ENCODE measurements around the gene LYRM4. TPM values are rescaled to one million over a fixed set of nuclear protein-coding genes. Genes with fewer than 3 reads are reported as not detected.

Gene LYRM4
- polyA plus RNA-seq, 1 donor from 2014 or later: 29.3 TPM

GRCh38 chr6:5085648-5086293, 175.0 kb downstream of the LYRM4 start:
- no peak for TF ChIP-seq EZH2 (IDR thresholded peaks at IDR 0.05; ENCODE audit: borderline replicate concordance, insufficient read depth, low read length, poor library complexity, severe bottlenecking)
- no peak for TF ChIP-seq TAF1 (IDR thresholded peaks at IDR 0.05; ENCODE audit: low read depth)
- TF ChIP-seq CTCF (IDR thresholded peaks at IDR 0.05; ENCODE audit: poor library complexity, severe bottlenecking): no peak
- no peak for TF ChIP-seq RAD21 (conservative IDR thresholded peaks at IDR 0.05)
- H3K4me2 ChIP-seq (ENCODE audit: low read length): peak overlapping the region; percentile 55
- H2AFZ ChIP-seq (ENCODE audit: low read depth, low read length): no peak overlapping the region
- H3K9me2 ChIP-seq (ENCODE audit: insufficient read depth, low read length): no peaks in the 10 kb centered on the region
- H3K79me2 ChIP-seq (replicated peaks; ENCODE audit: insufficient read depth, low read length): no peaks in the 10 kb centered on the region
- H3K27ac ChIP-seq (ENCODE audit: low read length): no peak overlapping the region
- no peaks in the 10 kb centered on the region for H3K9me3 ChIP-seq (ENCODE audit: low read length)
- peaks cover 46% of the 10 kb centered on the region for H3K27me3 ChIP-seq (ENCODE audit: insufficient read depth, low read depth, low read length)
- no peaks in the 10 kb centered on the region for H4K20me1 ChIP-seq (ENCODE audit: insufficient read depth)
- H3F3A ChIP-seq (ENCODE audit: insufficient read depth, low read length, poor library complexity, severe bottlenecking): no peaks in the 10 kb centered on the region
- no peaks in the 10 kb centered on the region for H3K36me3 ChIP-seq (ENCODE audit: insufficient read depth, low read length)
- peak overlapping the region; percentile 75 for H3K4me3 ChIP-seq (ENCODE audit: low read length)
- no peak overlapping the region for H3K9ac ChIP-seq (ENCODE audit: low read length)

- no peaks in the 10 kb centered on the region for H3K9me2 ChIP-seq (ENCODE audit: insufficient read depth, low read length)
- H3F3A ChIP-seq (ENCODE audit: insufficient read depth, low read length, poor library complexity, severe bottlenecking): no peaks in the 10 kb centered on the region
- H3K9ac ChIP-seq (ENCODE audit: low read length): no peak within 1 kb of the TSS
- no peak within 1 kb of the TSS for H3K27ac ChIP-seq (ENCODE audit: low read length)
- no peak within 1 kb of the TSS for H2AFZ ChIP-seq (ENCODE audit: low read depth, low read length)
- H3K79me2 ChIP-seq (replicated peaks; ENCODE audit: insufficient read depth, low read length): no peaks in the 10 kb centered on the region
- H4K20me1 ChIP-seq (ENCODE audit: insufficient read depth): no peaks in the 10 kb centered on the region
- no peaks in the 10 kb centered on the region for H3K36me3 ChIP-seq (ENCODE audit: insufficient read depth, low read length)
- H3K9me3 ChIP-seq (ENCODE audit: low read length): no peaks in the 10 kb centered on the region
- H3K27me3 ChIP-seq (ENCODE audit: insufficient read depth, low read depth, low read length): peaks cover 46% of the 10 kb centered on the region
- H3K4me3 ChIP-seq (ENCODE audit: low read length): peak within 1 kb of the TSS; percentile 75
- TF ChIP-seq EZH2 (IDR thresholded peaks at IDR 0.05; ENCODE audit: borderline replicate concordance, insufficient read depth, low read length, poor library complexity, severe bottlenecking): no peak
- TF ChIP-seq EP300 (conservative IDR thresholded peaks at IDR 0.05; ENCODE audit: poor library complexity, severe bottlenecking): no peak
- peak within 1 kb of the TSS; percentile 55 for H3K4me2 ChIP-seq (ENCODE audit: low read length)
Measured at GRCh38 chr6:5084781-5085647, 175.7 kb downstream of the LYRM4 start, which contains the start of gene PPP1R3G. Gene PPP1R3G (plus strand): TSS chr6:5085341. CDS start chr6:5085486, 145 bp downstream.

- peaks cover 46% of the 10 kb centered on the region for H3K27me3 ChIP-seq (ENCODE audit: insufficient read depth, low read depth, low read length)
Measured at GRCh38 chr6:5084360-5084780, 176.4 kb downstream of the LYRM4 start.

More at GRCh38 chr6:5084360-5084780, 176.4 kb downstream of the LYRM4 start:
- no peaks in the 10 kb centered on the region for H3K9me3 ChIP-seq (ENCODE audit: low read length)
- H2AFZ ChIP-seq (ENCODE audit: low read depth, low read length): no peak overlapping the region
- H3K36me3 ChIP-seq (ENCODE audit: insufficient read depth, low read length): no peaks in the 10 kb centered on the region
- H3K9me2 ChIP-seq (ENCODE audit: insufficient read depth, low read length): no peaks in the 10 kb centered on the region
- H4K20me1 ChIP-seq (ENCODE audit: insufficient read depth): no peaks in the 10 kb centered on the region
- H3K4me3 ChIP-seq (ENCODE audit: low read length): peak overlapping the region; percentile 75
- H3F3A ChIP-seq (ENCODE audit: insufficient read depth, low read length, poor library complexity, severe bottlenecking): no peaks in the 10 kb centered on the region
- no peaks in the 10 kb centered on the region for H3K79me2 ChIP-seq (replicated peaks; ENCODE audit: insufficient read depth, low read length)
- H3K4me2 ChIP-seq (ENCODE audit: low read length): peak overlapping the region; percentile 55
- TF ChIP-seq CTCF (IDR thresholded peaks at IDR 0.05; ENCODE audit: poor library complexity, severe bottlenecking) (no peak), POLR2AphosphoS5 (IDR thresholded peaks at IDR 0.05) (no peak), MXI1 (conservative IDR thresholded peaks at IDR 0.05; ENCODE audit: poor library complexity, severe bottlenecking) (no peak), EZH2 (IDR thresholded peaks at IDR 0.05; ENCODE audit: borderline replicate concordance, insufficient read depth, low read length, poor library complexity, severe bottlenecking) (no peak), RAD21 (conservative IDR thresholded peaks at IDR 0.05) (no peak), EP300 (conservative IDR thresholded peaks at IDR 0.05; ENCODE audit: poor library complexity, severe bottlenecking) (no peak), REST (IDR thresholded peaks at IDR 0.05; ENCODE audit: borderline replicate concordance) (no peak)
- no peak overlapping the region for H3K9ac ChIP-seq (ENCODE audit: low read length)
- H3K27ac ChIP-seq (ENCODE audit: low read length): no peak overlapping the region

All from neural cell (in vitro differentiated cells).